Colonic mucosa (tissue), 4 donors: Measurements from ENCODE around the gene GIPC1. TPM values are rescaled to one million over a fixed set of nuclear protein-coding genes. Genes with fewer than 3 reads are reported as not detected.

Experiments used
- DNase-seq: peaks from one replicate; pipeline ENCODE4 v3.0.0-alpha.2; 2020
- H3K27ac ChIP-seq: fragments of 200-600 bp; one replicate; pipeline ENCODE4 v1.8.0; 2021
- H3K27me3 ChIP-seq: fragments of 200-600 bp; one replicate; pipeline ENCODE4 v1.8.0; 2021
- H3K36me3 ChIP-seq: fragments of 200-600 bp; one replicate; pipeline ENCODE4 v1.8.0; 2021
- H3K4me1 ChIP-seq: fragments of 200-600 bp; one replicate; pipeline ENCODE4 v1.8.0; 2021; ENCODE audit warnings: mild to moderate bottlenecking
- H3K4me3 ChIP-seq: fragments of 200-600 bp; one replicate; pipeline ENCODE4 v1.8.0; 2021
- H3K9ac ChIP-seq, 2 donors: one replicate each; pipeline ENCODE4 v1.7.0; 2013; ENCODE audit warnings: control low read depth in 2 of 2, low read depth in 2 of 2, low read length in 2 of 2
- H3K9me3 ChIP-seq: fragments of 200-600 bp; one replicate; pipeline ENCODE4 v1.8.0; 2021
- CTCF ChIP-seq: fragments of 200-600 bp; IDR thresholded peaks from one replicate; pipeline ENCODE4 v1.8.0; 2022; ENCODE audit warnings: antibody characterized with exemption, mild to moderate bottlenecking
- intact Hi-C: fragments of 100-400 bp; cut with DNase I; formaldehyde crosslinking; loops from one replicate; pipeline ENCODE4 v1.14.1; 2022
- total RNA-seq, 2 donors: library from RNA; stranded (reverse); fragmentation: NEBNext Ultra II Directional in 1 of 2; extraction: Animal tissue kit (Norgen Biotek cat#: 25700) in 1 of 2; gene quantifications; one replicate each; pipeline ENCODE4 v1.2.1, GENCODE V29; 2021
- donor health status: healthy.
- donor health status: DM: no; HTN: no; CAD: no.
- donor health status: DM: no; HTN: no; CAD: no.

The GIPC1 gene
- total RNA-seq, 2 donors from 2014 or later: 281 to 404 TPM

- no peaks in the 10 kb centered on the region for H3K9me3 ChIP-seq
- peaks cover 10% of the 10 kb centered on the region for H3K36me3 ChIP-seq
- no peaks in the 10 kb centered on the region for H3K27me3 ChIP-seq
- TF ChIP-seq CTCF: no peak
- peak; percentile 53 for DNase-seq
- H3K4me1 ChIP-seq: peaks cover 16% of the 10 kb centered on the region
- peak overlapping the region; percentile 20 to 48 for H3K9ac ChIP-seq
- no peak overlapping the region for H3K4me3 ChIP-seq
- peak overlapping the region; percentile 97 for H3K27ac ChIP-seq
- intact Hi-C loops: no loop called here
Measured at GRCh38 chr19:14519860-14520407, 24.0 kb upstream of the GIPC1 start.

- Histone ChIP-seq H3K27ac (peak overlapping the region; percentile 97), H3K4me3 (no peak overlapping the region), H3K27me3 (no peaks in the 10 kb centered on the region), H3K9ac (peak overlapping the region; percentile 61 to 68), H3K9me3 (no peaks in the 10 kb centered on the region), H3K36me3 (peaks cover 15% of the 10 kb centered on the region), H3K4me1 (peaks cover 16% of the 10 kb centered on the region)
- intact Hi-C loops: no loop called here
- no peak for DNase-seq
- TF ChIP-seq CTCF: no peak
Measured at GRCh38 chr19:14519245-14519859, 23.4 kb upstream of the GIPC1 start.

- no peaks in the 10 kb centered on the region for H3K27me3 ChIP-seq
- DNase-seq: peak; percentile 87
- no peaks in the 10 kb centered on the region for H3K9me3 ChIP-seq
- no peak for TF ChIP-seq CTCF
- H3K27ac ChIP-seq: peak within 1 kb of the TSS; percentile 97
- H3K9ac ChIP-seq: peak within 1 kb of the TSS; percentile 94 to 99
- H3K4me3 ChIP-seq: peak within 1 kb of the TSS; percentile 68
- H3K36me3 ChIP-seq: peaks cover 15% of the 10 kb centered on the region
- intact Hi-C loops: no loop called here
- peaks cover 16% of the 10 kb centered on the region for H3K4me1 ChIP-seq
Measured at GRCh38 chr19:14517840-14518505, 22.0 kb upstream of the GIPC1 start, which contains the start of gene DNAJB1. Gene DNAJB1, minus strand, starts transcription at chr19:14518397. Its CDS starts 48 bp downstream, at chr19:14518349.

GRCh38 chr19:14517446-14517839 is 21.5 kb upstream of the GIPC1 start:
- Histone ChIP-seq H3K4me1 (peaks cover 16% of the 10 kb centered on the region), H3K27ac (peak overlapping the region; percentile 97), H3K9ac (peak overlapping the region; percentile 94 to 99), H3K4me3 (peak overlapping the region; percentile 68), H3K36me3 (peaks cover 15% of the 10 kb centered on the region), H3K9me3 (no peaks in the 10 kb centered on the region), H3K27me3 (no peaks in the 10 kb centered on the region)
- no peak for DNase-seq
- no peak for TF ChIP-seq CTCF
- intact Hi-C loops: no loop called here

- H3K4me3 ChIP-seq: peak overlapping the region; percentile 68
- no peaks in the 10 kb centered on the region for H3K9me3 ChIP-seq
- peaks cover 16% of the 10 kb centered on the region for H3K4me1 ChIP-seq
- peak overlapping the region; percentile 94 to 99 for H3K9ac ChIP-seq
- DNase-seq: peak; percentile 63
- H3K36me3 ChIP-seq: peaks cover 15% of the 10 kb centered on the region
- intact Hi-C loops: no loop called here
- H3K27ac ChIP-seq: peak overlapping the region; percentile 97
- H3K27me3 ChIP-seq: no peaks in the 10 kb centered on the region
- no peak for TF ChIP-seq CTCF
Measured at GRCh38 chr19:14516746-14517438, 21.0 kb upstream of the GIPC1 start.
